ENCODE measurements around the gene THSD4.

GRCh38 chr15:71149646-71150557 is 34.6 kb downstream of the THSD4 start:
- TF ChIP-seq POLR2AphosphoS5 (IDR thresholded peaks at IDR 0.05; ENCODE audit: control insufficient read depth, insufficient read depth, low read depth, low read length) (no peak), ZNF431 (CRISPR knock-in tag; IDR thresholded peaks at IDR 0.05) (no peak), PTBP1 (IDR thresholded peaks at IDR 0.05; ENCODE audit: low read depth, low read length) (no peak), SP1 (CRISPR knock-in tag; IDR thresholded peaks at IDR 0.05) (no peak), ATF3 (IDR thresholded peaks at IDR 0.05) (no peak), ATF3 (CRISPR knock-in tag; conservative IDR thresholded peaks at IDR 0.05) (no peak), TAF15 (IDR thresholded peaks at IDR 0.05; ENCODE audit: low read depth, low read length) (no peak), EGR1 (conservative IDR thresholded peaks at IDR 0.05) (no peak), POLR2A (conservative IDR thresholded peaks at IDR 0.05) (no peak), MXI1 (IDR thresholded peaks at IDR 0.05; ENCODE audit: low read depth, low read length) (no peak), PHF8 (IDR thresholded peaks at IDR 0.05; ENCODE audit: borderline replicate concordance, low read length) (no peak)
- TF ChIP-seq, protein P1, sequence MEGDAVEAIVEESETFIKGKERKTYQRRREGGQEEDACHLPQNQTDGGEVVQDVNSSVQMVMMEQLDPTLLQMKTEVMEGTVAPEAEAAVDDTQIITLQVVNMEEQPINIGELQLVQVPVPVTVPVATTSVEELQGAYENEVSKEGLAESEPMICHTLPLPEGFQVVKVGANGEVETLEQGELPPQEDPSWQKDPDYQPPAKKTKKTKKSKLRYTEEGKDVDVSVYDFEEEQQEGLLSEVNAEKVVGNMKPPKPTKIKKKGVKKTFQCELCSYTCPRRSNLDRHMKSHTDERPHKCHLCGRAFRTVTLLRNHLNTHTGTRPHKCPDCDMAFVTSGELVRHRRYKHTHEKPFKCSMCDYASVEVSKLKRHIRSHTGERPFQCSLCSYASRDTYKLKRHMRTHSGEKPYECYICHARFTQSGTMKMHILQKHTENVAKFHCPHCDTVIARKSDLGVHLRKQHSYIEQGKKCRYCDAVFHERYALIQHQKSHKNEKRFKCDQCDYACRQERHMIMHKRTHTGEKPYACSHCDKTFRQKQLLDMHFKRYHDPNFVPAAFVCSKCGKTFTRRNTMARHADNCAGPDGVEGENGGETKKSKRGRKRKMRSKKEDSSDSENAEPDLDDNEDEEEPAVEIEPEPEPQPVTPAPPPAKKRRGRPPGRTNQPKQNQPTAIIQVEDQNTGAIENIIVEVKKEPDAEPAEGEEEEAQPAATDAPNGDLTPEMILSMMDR (IDR thresholded peaks at IDR 0.05 in 2 of 3, conservative IDR thresholded peaks at IDR 0.05 in 1 of 3; ENCODE audit: insufficient read depth in 2 of 3, low read depth in 1 of 3, low read length in 3 of 3), result no peak
- TF ChIP-seq, protein P2, sequence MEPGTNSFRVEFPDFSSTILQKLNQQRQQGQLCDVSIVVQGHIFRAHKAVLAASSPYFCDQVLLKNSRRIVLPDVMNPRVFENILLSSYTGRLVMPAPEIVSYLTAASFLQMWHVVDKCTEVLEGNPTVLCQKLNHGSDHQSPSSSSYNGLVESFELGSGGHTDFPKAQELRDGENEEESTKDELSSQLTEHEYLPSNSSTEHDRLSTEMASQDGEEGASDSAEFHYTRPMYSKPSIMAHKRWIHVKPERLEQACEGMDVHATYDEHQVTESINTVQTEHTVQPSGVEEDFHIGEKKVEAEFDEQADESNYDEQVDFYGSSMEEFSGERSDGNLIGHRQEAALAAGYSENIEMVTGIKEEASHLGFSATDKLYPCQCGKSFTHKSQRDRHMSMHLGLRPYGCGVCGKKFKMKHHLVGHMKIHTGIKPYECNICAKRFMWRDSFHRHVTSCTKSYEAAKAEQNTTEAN (CRISPR knock-in tag; IDR thresholded peaks at IDR 0.05), result no peak
- TF ChIP-seq, protein P3, sequence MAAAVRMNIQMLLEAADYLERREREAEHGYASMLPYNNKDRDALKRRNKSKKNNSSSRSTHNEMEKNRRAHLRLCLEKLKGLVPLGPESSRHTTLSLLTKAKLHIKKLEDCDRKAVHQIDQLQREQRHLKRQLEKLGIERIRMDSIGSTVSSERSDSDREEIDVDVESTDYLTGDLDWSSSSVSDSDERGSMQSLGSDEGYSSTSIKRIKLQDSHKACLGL (CRISPR knock-in tag; IDR thresholded peaks at IDR 0.05; ENCODE audit: borderline replicate concordance, poor library complexity, severe bottlenecking), result no peak
